ENCODE results near the gene PXYLP1. TPM values are rescaled to one million over a fixed set of nuclear protein-coding genes. Genes with fewer than 3 reads are reported as not detected.

The PXYLP1 gene
- polyA plus RNA-seq, 3 donors, result 32.2 to 35.6 (median 34.3) TPM

DNA sequence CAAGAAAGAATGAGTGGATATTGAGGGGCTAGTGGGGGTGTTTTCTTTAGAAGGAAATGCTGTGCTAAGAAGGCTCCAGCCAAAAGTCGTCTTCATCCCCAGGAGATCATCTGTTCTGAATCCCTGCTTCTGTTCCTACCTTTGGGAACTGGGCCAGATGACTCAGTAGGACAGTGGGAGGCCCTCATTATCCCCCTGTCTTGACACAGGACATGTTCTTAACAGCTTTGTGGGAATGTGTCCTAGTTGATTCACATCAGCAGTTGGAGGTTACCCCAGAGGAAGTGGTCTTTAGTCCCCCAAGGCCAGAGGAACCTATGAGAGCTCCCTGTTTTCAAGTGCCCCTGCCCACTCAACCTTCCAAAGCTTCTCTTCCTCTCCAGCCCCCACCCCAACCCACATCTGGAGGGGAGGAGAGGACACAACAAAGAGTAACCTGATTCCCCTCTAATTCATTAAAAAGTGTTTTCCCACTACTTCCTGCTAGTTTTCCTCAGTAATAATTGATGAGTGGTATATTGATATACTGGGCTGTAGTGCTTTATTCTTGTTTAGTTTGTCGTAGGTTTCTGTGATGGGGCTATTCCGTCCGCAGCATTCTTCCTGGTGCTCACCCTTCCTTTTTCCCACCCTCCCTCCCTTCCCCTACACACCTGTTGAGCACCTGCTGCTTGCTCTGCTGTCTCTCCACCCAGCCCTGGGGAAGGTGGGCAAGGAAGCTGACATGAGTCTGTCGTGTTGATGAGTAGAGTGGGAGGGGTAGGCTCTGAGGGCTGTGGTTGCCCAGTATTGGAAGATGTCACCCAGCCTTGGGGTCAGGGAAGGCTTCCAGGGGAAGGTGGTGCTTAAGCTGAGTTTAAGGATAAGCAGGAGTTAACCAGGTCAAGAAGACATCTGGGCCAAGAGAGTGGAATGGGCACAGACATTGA, 9.3 kb downstream of the PXYLP1 start:
- no peak for DNase-seq (ENCODE audit: extremely low read depth in 1 of 11, low read depth in 9 of 11, low spot score in 4 of 11)

DNA sequence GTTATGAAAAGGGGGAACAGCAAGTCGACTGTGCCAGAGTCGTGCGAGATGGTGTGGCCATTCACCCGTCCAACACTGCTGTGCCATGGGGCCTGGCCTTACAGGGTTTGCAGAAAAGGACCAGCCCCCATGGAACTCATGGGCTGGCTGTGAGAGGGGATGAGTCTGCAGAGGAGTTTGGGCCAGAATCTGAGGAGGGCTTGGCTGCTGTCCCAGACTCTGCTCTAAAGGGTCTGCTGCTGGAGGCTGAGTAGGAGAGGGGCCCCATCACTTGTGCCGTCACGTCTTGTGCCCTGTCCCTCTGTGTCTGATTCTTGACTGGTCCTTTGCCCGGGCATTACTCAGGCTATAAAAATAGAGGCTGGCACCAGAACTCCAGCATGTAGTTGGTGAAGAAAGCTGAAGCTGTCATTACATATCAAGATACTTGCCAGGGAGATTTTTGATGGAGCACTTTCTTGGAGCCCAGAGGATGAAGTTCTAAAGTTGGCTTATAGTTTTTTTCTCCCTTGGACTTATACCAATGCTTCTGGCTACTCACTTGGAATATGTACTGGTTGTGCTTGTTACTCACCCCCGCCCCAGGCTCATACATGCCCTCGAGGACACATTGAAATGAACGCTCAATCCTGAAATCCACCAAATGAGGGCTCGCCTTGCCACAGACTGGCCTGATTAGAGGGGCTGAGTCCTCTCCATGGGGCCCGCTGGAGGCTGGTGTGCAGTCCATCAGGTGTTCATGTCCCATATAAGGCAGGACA, 10.2 kb downstream of the PXYLP1 start:
- no peak for DNase-seq (ENCODE audit: extremely low read depth in 1 of 11, low read depth in 9 of 11, low spot score in 4 of 11)

DNA sequence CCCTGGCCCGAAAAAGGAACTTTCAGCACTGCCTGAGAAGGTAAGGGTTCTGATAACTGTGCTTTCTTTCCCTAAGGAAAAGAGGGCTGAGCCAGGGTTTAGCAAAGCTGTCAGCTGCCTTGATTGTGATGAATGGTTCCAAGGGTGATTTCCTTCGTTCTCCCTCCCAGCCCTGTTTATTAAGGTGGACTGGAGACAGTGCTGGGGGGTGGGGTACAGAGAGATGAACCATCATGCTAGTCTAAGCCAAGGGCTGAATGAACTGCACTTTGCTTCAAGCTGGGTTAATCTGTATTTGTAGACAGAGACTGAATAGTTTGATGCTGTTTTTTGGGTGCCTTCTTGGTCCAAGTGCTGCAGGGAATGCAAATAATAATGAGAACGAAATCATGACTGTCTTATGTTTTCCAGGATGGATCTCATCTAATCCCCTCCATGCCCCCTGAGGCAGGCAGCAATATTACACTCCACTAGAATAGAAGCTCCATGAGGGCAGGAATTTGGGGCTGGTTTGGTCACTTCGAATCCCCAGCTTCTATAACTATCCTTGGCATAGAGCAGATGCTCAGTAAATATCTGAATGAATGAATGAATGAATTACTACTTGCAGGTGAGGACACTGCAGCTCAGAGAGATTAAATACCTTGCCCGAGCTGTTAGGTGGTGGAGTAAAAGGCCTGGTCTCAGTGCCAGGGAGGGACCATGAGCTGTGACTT, 10.9 kb downstream of the PXYLP1 start:
- no peak for DNase-seq (ENCODE audit: extremely low read depth in 1 of 11, low read depth in 9 of 11, low spot score in 4 of 11)

DNA sequence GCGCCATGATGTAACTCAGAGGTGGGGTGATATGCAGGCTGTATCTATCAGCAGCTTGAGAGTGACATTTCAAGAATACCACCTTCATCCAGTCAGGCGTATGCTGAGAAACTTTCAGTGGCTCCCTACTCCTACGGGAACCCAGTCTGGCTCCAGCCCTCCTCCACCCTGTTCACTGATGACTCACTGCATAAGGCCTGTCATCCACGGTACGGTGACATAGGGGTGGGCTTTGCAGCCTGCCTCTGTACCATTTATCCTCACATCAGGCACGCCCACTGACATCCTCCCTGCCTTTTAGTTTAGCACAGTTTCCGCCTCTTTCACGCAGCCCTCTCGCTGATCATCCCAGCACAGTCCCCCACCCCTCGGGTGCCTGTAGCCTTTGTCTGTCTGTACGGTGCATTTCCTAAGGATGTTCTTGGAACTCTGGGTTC, 11.7 kb downstream of the PXYLP1 start:
- no peak for DNase-seq (ENCODE audit: extremely low read depth in 1 of 11, low read depth in 9 of 11, low spot score in 4 of 11)

DNA sequence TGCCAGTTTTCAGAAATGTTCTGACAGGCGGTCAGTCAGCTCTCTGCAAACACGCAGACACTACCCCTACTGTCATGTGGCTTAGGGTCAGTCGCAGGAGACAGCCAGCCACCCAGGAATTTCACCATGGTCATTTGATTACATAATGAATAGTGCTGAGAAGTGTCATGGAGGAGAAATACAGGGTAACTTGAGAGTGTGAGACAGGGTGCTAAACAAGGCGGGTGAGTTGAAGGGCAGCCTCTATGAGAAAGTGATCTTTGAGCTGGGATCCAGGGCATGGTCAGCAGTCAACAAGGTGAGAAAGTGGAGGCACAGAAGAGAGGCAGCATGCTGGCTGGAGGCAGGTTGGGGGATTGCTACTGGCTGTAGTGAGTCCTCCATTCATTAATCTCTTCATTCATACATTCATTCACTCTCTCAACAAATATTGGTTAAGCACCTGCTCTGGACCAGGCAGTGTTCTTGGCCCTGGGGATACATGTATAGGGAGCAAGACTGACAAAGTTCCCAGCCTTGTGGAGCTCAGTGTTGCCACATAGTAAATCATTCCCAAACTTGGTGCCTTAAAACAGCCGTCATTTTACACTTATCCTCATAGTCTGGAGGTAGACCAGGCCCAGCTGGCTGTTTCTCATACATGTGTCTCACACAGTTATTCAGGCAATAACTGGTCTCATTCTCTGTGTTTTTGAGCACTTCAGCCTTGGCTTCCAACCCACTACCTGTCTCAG, 14.8 kb downstream of the PXYLP1 start:
- no peak for DNase-seq (ENCODE audit: extremely low read depth in 1 of 11, low read depth in 9 of 11, low spot score in 4 of 11)

DNA sequence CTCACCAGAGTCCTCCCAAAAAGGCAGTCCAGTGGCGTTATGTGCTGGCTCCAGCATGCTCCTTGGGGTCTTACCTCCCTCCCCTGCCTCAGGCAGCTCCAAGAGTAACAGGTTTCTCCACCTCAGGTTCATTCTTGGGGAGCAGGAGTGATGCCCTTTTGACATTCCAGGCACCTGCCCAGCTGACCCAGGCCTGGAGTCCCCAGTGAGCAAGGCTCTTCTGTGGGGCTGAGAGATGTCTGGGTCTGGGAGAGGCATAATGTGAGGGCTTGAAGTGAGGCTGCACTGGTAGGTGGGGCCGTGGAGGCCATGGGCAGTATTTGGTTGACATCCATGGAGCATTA, 15.3 kb downstream of the PXYLP1 start:
- no peak for DNase-seq (ENCODE audit: extremely low read depth in 1 of 11, low read depth in 9 of 11, low spot score in 4 of 11)

DNA sequence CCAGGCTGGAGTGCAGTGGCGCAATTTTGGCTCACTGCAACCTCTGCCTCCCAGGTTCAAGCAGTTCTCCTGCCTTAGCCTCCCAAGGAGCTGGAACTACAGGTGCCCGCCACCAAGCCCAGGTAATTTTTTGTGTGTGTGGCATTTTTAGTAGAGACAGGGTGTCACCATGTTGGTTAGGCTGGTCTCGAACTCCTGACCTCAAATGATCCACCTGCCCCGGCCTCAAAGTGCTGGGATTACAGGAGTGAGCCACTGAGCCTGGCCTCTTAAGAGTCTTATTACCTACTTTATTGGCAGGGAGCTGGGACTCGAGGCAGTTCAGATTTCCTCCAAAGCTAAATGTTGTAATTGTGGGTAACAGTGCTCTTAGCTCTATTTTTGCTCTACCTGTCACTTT, 16.4 kb downstream of the PXYLP1 start:
- DNase-seq (ENCODE audit: extremely low read depth in 1 of 11, low read depth in 9 of 11, low spot score in 4 of 11), result no peak

DNA sequence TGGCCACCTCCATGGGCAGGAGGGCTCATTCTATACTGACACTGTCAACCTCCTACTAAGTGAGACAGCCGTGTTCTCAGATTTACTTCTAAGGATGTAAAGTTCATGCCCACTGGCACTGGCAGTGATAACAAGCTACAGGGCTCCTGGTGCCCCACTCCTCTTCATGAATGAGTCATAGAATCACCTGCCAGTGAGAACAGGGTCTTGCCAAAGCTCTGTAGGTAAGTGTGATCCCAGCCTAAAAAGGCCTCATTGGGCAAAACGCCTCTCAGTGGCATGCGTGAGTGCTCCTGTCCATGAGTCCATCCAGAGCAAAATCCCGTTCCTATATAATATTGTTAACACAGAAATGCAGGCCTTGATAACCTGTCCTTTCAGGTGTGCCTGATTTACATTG, 17.4 kb downstream of the PXYLP1 start:
- DNase-seq (ENCODE audit: extremely low read depth in 1 of 11, low read depth in 9 of 11, low spot score in 4 of 11), result no peak

DNA sequence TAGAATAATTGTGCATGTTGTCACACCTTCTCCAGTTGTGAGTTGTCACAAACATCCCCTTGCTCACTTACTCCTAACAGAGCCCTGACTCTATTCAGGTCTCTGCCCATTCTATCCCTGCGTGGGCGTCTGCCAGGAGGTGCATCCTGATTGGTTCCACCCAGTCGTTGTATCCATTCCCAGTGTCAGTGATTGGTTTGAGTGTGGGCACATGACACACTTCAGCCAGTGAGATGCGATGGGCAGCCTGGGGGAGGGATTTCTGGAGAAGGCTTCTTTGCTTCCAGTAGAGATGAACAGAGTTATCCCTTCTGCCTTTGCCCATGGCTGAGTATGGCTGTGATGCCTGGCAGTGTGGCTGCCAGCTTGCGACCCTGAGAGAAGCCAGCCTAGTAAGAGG, 18.7 kb downstream of the PXYLP1 start:
- no peak for DNase-seq (ENCODE audit: extremely low read depth in 1 of 11, low read depth in 9 of 11, low spot score in 4 of 11)

DNA sequence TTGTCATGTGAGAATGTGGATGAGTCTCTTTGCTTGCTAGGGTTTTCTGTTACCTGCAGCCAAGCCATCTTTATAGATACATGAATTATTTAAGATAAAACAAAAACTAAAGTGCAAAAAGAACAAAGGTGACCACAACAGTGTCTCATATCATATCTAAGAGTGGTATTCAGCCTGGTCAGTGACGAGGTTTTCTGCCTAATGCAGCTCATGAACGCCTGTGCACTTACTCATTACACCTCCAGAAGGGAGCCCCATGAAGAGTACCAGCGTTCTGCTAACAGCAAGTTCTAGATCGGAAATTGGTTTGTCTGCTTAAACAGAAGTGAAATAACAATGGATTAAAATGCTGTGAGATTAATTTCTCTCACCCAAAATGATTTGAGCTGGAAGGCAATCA, 19.2 kb downstream of the PXYLP1 start:
- no peak for DNase-seq (ENCODE audit: extremely low read depth in 1 of 11, low read depth in 9 of 11, low spot score in 4 of 11)

DNA sequence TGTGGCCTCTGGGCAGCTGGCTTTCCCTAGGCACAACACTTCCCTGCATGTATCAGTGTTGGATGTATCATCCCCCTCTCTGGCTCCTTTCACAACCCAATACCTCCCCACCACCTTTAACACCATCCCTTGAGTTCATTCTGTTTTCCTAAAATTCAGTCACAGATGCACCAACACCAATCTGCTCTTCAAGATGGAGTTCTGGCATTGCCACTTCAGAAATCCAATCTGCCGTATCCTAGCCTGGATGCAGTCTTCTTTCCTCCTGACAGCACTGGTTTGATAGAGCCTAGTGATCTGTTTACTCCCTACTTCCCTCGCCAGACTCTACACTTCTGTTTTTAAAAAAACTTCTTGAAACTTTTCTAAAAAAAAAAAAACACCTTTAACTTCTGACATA, 21.7 kb downstream of the PXYLP1 start:
- DNase-seq (ENCODE audit: extremely low read depth in 1 of 11, low read depth in 9 of 11, low spot score in 4 of 11), result no peak

DNA sequence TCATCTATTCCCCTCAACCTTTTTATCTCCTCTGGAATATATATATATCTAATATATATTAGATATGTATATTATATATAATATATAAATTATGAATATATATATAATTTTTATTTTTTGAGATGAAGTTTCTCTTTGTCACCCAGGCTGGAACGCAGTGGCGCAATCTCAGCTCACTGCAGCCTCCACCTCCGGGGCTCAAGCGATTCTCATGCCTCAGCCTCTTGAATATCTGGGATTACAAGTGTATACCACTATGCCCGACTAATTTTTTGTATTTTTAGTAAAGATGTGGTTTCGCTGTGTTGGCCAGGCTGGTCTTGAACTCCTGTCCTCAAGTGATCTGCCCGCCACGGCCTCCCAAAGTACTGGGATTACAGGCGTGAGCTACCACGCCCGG, 22.2 kb downstream of the PXYLP1 start:
- DNase-seq (ENCODE audit: extremely low read depth in 1 of 11, low read depth in 9 of 11, low spot score in 4 of 11), result no peak

DNA sequence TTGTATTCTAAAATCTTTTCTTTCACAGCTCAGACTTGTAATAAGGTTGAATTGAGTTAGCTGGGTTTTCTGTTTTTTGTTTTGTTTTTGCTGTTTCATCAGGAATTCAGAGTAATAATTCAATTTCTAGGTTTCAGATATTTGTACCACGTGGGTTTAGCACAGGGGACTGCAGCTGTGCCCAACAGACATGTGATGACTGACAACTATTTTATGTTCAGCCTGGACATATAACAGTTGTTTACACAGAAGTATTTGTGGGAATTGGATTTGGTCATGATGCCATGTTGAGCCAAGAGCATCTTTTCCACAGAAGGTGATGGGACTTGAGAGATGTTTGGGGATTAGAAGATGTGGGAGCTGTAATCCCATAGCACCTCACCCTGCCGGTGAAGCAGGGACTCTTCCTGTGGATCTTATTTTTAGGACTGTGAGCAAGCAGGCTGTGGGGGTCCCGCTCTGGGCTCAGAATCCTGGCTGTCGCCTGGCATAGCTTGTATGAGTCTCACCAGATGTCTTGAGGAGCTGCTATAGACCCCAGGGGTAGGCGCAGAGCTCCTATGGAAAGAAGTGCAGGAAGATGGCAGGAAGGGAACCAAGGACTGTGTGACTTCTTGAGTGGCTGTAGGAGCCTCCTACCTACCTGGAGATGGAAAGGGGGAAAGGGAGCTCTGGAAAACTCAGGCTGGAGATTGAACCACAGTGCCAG, 23.7 kb downstream of the PXYLP1 start:
- no peak for DNase-seq (ENCODE audit: extremely low read depth in 1 of 11, low read depth in 9 of 11, low spot score in 4 of 11)

DNA sequence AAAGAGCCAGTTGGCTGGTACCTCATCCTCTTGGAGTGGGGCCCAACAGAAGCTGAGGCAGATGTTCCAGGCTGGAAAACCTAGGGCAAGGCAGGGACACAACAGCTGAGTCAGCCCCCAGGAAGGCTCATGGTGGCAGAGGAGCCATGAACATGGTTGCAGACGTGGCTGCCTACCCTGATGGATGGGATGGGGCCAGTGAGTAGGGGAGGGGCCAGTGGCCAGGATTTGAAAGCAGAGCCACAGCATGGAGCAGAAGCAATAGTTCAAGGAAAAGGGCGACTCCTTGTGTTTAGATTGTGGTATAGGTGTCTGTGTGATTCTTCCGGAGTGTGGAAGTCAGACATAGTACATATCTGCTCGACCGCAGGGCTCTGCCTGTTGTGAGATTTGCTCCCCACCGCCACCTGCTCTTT, 24.2 kb downstream of the PXYLP1 start:
- no peak for DNase-seq (ENCODE audit: extremely low read depth in 1 of 11, low read depth in 9 of 11, low spot score in 4 of 11)

DNA sequence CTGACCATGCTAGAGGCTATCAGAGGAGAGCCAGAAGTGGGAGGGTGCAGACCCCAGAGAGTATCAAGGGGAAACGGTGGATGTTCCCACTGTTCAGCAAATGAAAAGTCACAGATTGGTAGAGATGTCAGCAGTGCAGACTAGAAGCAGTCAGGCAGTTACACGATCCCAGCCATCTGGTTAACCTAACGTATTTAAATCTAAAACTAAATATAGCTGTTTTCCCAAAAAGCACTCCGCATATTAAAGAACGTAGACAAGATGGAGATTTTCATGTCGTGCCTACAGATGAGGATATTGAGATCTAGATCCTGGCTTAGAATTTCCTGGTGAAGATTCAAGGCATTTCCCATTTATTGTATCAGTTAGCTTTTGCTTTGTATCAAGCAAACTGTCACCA, 25.2 kb downstream of the PXYLP1 start:
- DNase-seq (ENCODE audit: extremely low read depth in 1 of 11, low read depth in 9 of 11, low spot score in 4 of 11), result no peak

DNA sequence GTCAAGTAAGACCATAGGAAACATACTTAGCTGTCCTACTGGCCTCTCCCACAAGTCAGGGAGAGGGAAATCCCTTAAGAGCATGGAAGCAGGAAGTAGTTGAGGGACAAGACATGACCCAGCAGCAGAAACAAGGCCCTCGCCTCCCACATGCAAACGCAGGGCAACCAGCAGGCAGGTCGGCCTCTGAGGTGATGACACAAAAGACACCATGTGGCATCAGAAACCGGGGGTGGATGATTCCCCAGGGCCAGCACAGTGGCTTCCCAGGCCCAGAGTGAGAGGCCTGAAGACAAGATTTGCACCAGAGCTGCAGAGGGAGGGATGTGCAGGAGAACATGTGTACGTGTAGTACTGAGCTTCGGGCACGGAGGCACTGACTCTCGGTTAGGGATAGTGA, 26.3 kb downstream of the PXYLP1 start:
- DNase-seq (ENCODE audit: extremely low read depth in 1 of 11, low read depth in 9 of 11, low spot score in 4 of 11), result no peak

DNA sequence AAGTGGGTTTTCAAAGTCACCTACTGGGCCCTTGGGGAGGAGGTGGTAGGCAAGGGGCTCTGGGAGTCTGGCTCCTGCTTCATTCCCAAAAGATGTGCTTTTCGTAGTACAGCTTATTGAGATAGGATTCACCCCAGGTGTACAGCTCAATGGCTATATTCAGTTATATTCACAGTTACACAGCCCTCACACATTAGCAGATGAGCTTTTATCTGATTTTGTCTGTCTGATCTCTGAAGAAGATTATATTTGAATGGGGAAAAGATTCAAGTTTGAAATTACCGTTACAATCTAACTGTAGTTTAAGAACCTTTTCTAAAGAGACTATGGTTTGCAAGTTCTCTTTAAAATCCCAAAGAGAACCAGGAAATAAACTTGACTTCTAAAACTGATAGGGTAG, 27.3 kb downstream of the PXYLP1 start:
- DNase-seq (ENCODE audit: extremely low read depth in 1 of 11, low read depth in 9 of 11, low spot score in 4 of 11), result no peak

DNA sequence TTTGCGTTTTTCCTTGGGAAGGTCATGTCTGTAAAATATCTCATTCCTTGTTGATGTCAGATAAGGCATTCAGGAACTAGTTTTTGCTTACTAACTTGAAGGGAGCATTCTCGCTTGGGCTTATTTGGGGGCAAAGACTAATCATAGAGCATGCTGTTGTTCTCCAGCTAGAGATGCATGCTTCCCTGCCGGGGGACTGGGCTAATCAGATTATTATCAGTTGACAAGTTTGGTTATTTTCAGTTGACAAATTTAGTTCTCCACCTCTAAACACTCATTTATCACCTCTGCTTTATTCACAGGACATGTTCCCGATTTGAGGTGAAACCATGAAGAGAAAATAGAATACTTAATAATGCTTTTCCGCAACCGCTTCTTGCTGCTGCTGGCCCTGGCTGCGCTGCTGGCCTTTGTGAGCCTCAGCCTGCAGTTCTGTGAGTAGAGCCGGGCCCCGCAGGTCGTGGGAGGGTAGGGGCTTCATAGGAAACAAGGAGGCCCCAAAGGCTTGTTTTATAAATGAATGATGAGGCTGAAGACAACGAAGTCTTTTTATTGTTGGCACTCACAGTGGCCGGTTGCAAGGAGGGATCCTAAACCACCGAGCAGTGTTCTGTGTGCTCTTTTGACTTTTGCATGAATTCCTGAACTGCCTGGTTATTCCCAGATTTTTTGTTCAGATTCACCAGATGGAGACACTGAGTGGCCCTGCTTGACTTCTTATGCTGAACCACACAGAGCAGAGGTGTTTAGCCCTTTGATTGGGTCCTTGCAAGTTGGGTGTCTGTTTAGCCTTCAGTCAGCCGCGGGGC, 28.4 kb downstream of the PXYLP1 start:
- DNase-seq (ENCODE audit: extremely low read depth in 1 of 11, low read depth in 9 of 11, low spot score in 4 of 11), result no peak
